ENCODE measurements around the gene PTPRN. TPM values are rescaled to one million over a fixed set of nuclear protein-coding genes. Genes with fewer than 3 reads are reported as not detected.
A peak's percentile ranks its signal among the peaks of the same experiment; 100 is the strongest.

PTPRN gene
- polyA plus RNA-seq, 2 of the 4 experiments (the other 2 are of a cell fraction) = 0.44 to 1.1 TPM

DNA sequence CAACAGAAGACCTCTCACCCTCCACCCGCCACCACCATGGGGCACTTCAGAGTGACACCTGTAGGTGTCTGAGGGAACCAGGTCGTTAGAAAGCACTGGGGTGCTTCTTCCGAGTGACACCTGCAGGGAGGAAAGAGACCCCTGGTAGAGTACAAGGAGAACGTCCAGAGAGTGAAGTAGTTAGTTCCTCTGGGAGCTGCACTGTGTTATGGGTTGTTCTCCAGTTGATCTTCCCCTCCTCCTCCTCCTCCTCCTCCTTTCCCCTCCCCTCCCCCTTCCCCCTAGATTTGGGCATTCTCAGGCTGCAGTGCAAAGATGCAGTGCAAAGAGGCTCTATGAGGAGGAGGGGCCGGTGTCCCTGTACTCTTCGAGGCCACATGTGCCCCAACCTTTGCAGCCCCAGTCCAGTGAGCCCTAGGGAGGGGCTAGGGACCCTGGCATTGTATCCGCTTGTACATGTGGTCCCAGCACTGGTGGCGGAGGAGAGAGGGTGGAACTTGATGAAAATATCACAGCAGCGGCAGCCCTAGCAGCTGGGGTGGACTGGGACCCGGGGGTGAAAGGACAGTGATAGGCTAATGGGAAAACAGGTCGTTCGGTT lies 29.2 kb downstream of the PTPRN start:
- CTCF ChIA-PET = interaction anchor here (1.0 to 16.2 kb wide), 8 partner anchors 16 to 114 kb away, joined by 3 to 540 read pairs (median 4); partner anchors contain the start of genes ABCB6, TUBA4A and TUBA4B
- FAIRE-seq (no peak), ATAC-seq (no peak), DNase-seq (ENCODE audit: low read depth in 1 of 2, low spot score in 1 of 2) (peak in 1 of 2 experiments; percentile 72)
- H3K9me3 ChIP-seq = no peaks in the 10 kb centered on the region
- TF ChIP-seq, protein P1, sequence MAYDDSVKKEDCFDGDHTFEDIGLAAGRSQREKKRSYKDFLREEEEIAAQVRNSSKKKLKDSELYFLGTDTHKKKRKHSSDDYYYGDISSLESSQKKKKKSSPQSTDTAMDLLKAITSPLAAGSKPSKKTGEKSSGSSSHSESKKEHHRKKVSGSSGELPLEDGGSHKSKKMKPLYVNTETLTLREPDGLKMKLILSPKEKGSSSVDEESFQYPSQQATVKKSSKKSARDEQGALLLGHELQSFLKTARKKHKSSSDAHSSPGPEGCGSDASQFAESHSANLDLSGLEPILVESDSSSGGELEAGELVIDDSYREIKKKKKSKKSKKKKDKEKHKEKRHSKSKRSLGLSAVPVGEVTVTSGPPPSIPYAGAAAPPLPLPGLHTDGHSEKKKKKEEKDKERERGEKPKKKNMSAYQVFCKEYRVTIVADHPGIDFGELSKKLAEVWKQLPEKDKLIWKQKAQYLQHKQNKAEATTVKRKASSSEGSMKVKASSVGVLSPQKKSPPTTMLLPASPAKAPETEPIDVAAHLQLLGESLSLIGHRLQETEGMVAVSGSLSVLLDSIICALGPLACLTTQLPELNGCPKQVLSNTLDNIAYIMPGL (CRISPR knock-in tag; IDR thresholded peaks at IDR 0.05; ENCODE audit: borderline replicate concordance) = no peak
- TF ChIP-seq POLR2AphosphoS2 (conservative IDR thresholded peaks at IDR 0.05; ENCODE audit: low read length) (no peak), KDM5A (IDR thresholded peaks at IDR 0.05) (no peak), MAX (IDR thresholded peaks at IDR 0.05) (no peak), BHLHE40 (IDR thresholded peaks at IDR 0.05; ENCODE audit: low read depth, low read length) (no peak), MYC (IDR thresholded peaks at IDR 0.05; ENCODE audit: borderline replicate concordance, low read length) (no peak), POLR2A (IDR thresholded peaks at IDR 0.05; ENCODE audit: low read length) (no peak; the same call in 1 of the 2 replicates), HDAC2 (IDR thresholded peaks at IDR 0.05) (no peak), ZFP36 (IDR thresholded peaks at IDR 0.05; ENCODE audit: borderline replicate concordance, partially characterized antibody) (no peak)
- H3K4me1 ChIP-seq = peaks cover 47% of the 10 kb centered on the region
- POLR2A ChIA-PET = interaction anchor here (0.9 to 3.0 kb wide), 5 partner anchors 26 to 51 kb away, joined by 3 to 51 read pairs (median 3); partner anchors contain the start of genes ANKZF1, ATG9A, TUBA4A and TUBA4B
- H3K4me3 ChIP-seq = peak overlapping the region; percentile 66
- 60% methylated on average over 10 of the region's 12 CpGs for WGBS (ENCODE audit: missing lambda C conversion rate)
- H3K4me2 ChIP-seq = peak overlapping the region; percentile 95
- peak overlapping the region; percentile 96 to 99 for H3K27ac ChIP-seq

GRCh38 chr2:219279151-219279915 lies 29.9 kb downstream of the PTPRN start, which contains the start of gene DNAJB2:
TSS of gene DNAJB2 (plus strand) at chr2:219279366. CDS start at chr2:219279834, 468 bp downstream.
- H3K4me3 ChIP-seq = peak within 1 kb of the TSS; percentile 66
- DNase-seq (ENCODE audit: low read depth in 1 of 2, low spot score in 1 of 2) (peak; percentile 97), ATAC-seq (peak; percentile 74 to 85), FAIRE-seq (no peak)
- H3K4me1 ChIP-seq = peaks cover 54% of the 10 kb centered on the region
- H3K27ac ChIP-seq = peak within 1 kb of the TSS; percentile 96 to 99
- ChIA-PET CTCF (interaction anchor here (0.6 to 16.2 kb wide), 19 partner anchors 7 to 267 kb away, joined by 3 to 540 read pairs (median 5); partner anchors contain the start of genes ABCB6, ANKZF1, CNPPD1 and GLB1L), POLR2A (interaction anchor here (0.5 to 3.0 kb wide), 14 partner anchors 12 to 103 kb away, joined by 3 to 51 read pairs (median 6); partner anchors contain the start of genes ABCB6, ANKZF1, ATG9A and CNPPD1)
- H3K4me2 ChIP-seq = peak within 1 kb of the TSS; percentile 95
- WGBS (ENCODE audit: missing lambda C conversion rate) = 2% methylated on average over 28 of the region's 65 CpGs
- H3K9me3 ChIP-seq = no peaks in the 10 kb centered on the region
- peak; percentile 22; the same call in 1 of the 2 replicates for TF ChIP-seq JUNB (IDR thresholded peaks at IDR 0.05)
- peak; percentile 66; the same call in 1 of the 2 replicates for TF ChIP-seq GATA3 (IDR thresholded peaks at IDR 0.05; ENCODE audit: borderline replicate concordance)
- TF ChIP-seq KDM5A (IDR thresholded peaks at IDR 0.05) = no peak
- peak; percentile 75; the same call in 1 of the 2 replicates for TF ChIP-seq FOSL2 (IDR thresholded peaks at IDR 0.05)
- TF ChIP-seq FOSL2 (CRISPR knock-in tag; IDR thresholded peaks at IDR 0.05) = peak; percentile 81
- peak; percentile 30; the same call in 1 of the 2 replicates for TF ChIP-seq MYC (IDR thresholded peaks at IDR 0.05; ENCODE audit: borderline replicate concordance, low read length)
- peak; percentile 85 to 95; a peak in 4 of 5 replicates for TF ChIP-seq JUN (IDR thresholded peaks at IDR 0.05)
- peak; percentile 36; the same call in 2 of the 3 replicates for TF ChIP-seq SMC3 (IDR thresholded peaks at IDR 0.05)
- TF ChIP-seq MAZ (IDR thresholded peaks at IDR 0.05; ENCODE audit: borderline replicate concordance, low read depth, low read length) = no peak
- peak; percentile 81; the same call in 1 of the 2 replicates for TF ChIP-seq PBX3 (IDR thresholded peaks at IDR 0.05)
- peak; percentile 85 for TF ChIP-seq MAX (IDR thresholded peaks at IDR 0.05)
- peak; percentile 52 for TF ChIP-seq POLR2A (IDR thresholded peaks at IDR 0.05; ENCODE audit: low read length)
- TF ChIP-seq, protein P2, sequence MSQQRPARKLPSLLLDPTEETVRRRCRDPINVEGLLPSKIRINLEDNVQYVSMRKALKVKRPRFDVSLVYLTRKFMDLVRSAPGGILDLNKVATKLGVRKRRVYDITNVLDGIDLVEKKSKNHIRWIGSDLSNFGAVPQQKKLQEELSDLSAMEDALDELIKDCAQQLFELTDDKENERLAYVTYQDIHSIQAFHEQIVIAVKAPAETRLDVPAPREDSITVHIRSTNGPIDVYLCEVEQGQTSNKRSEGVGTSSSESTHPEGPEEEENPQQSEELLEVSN (IDR thresholded peaks at IDR 0.05; ENCODE audit: borderline replicate concordance, low read depth) = 0 out of 2 replicates have a peak, but pooled peaks have one; percentile 28
- no peak for TF ChIP-seq BCL3 (IDR thresholded peaks at IDR 0.05)
- TF ChIP-seq POLR2AphosphoS2 (conservative IDR thresholded peaks at IDR 0.05; ENCODE audit: low read length) = no peak
- TF ChIP-seq, protein P3, sequence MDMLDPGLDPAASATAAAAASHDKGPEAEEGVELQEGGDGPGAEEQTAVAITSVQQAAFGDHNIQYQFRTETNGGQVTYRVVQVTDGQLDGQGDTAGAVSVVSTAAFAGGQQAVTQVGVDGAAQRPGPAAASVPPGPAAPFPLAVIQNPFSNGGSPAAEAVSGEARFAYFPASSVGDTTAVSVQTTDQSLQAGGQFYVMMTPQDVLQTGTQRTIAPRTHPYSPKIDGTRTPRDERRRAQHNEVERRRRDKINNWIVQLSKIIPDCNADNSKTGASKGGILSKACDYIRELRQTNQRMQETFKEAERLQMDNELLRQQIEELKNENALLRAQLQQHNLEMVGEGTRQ (IDR thresholded peaks at IDR 0.05) = no peak
- peak; percentile 29 to 75; a peak in 1 of 5 replicates for TF ChIP-seq EP300 (IDR thresholded peaks at IDR 0.05)
- peak; percentile 17 to 30; a peak in 1 of 5 replicates for TF ChIP-seq RAD21 (conservative IDR thresholded peaks at IDR 0.05 in 1 of 2, IDR thresholded peaks at IDR 0.05 in 1 of 2)
- no peak for TF ChIP-seq HOXB13 (CRISPR knock-in tag; IDR thresholded peaks at IDR 0.05; ENCODE audit: low read depth)
- TF ChIP-seq ATOH8 (CRISPR knock-in tag; IDR thresholded peaks at IDR 0.05; ENCODE audit: low read depth) = peak; percentile 77
- TF ChIP-seq PHF8 (IDR thresholded peaks at IDR 0.05; ENCODE audit: borderline replicate concordance, low read depth) = peak; percentile 80
